WTC11 (cell line): ENCODE data around the gene MOBP. TPM values are rescaled to one million over a fixed set of nuclear protein-coding genes. Genes with fewer than 3 reads are reported as not detected.

Experiments
- ATAC-seq: fragments of 200-7000 bp; cut with Tn5 transposase; 2 replicates; pipeline ENCODE4 v1.10.0; 2021; ENCODE audit warnings: mild to moderate bottlenecking, moderate library complexity
- CTCF ChIA-PET: fragments of 300-600 bp; sonication (Branson Sonifier 250); formaldehyde crosslinking; loops from one replicate; lab custom pipeline; 2021; ENCODE audit warnings: antibody characterized with exemption; lab: Charles Lee
- POLR2A ChIA-PET: fragments of 350-600 bp; sonication (Branson Sonifier 250); formaldehyde crosslinking; loops from one replicate; lab custom pipeline; 2021; ENCODE audit warnings: antibody characterized with exemption; lab: Charles Lee
- DNase-seq: peaks from one replicate; pipeline ENCODE4 v3.0.0; 2021; ENCODE audit warnings: low spot score
- H3K27ac Mint-ChIP-seq: 2 replicates; pipeline ENCODE4 v1.8.0; 2021; ENCODE audit warnings: mixed read lengths
- H3K27me3 Mint-ChIP-seq: 2 replicates; pipeline ENCODE4 v1.8.0; 2021; ENCODE audit warnings: low read depth, mild to moderate bottlenecking, moderate library complexity, mixed read lengths
- H3K36me3 Mint-ChIP-seq: 2 replicates; pipeline ENCODE4 v1.8.0; 2021; ENCODE audit warnings: mixed read lengths
- H3K4me1 Mint-ChIP-seq: 2 replicates; pipeline ENCODE4 v1.8.0; 2022; ENCODE audit warnings: mixed read lengths
- H3K4me3 Mint-ChIP-seq: 2 replicates; pipeline ENCODE4 v1.8.0; 2021; ENCODE audit warnings: mild to moderate bottlenecking, moderate library complexity, mixed read lengths
- H3K9me3 Mint-ChIP-seq: 2 replicates; pipeline ENCODE4 v1.8.0; 2021; ENCODE audit warnings: mixed read lengths
- ATF3 ChIP-seq: sonication (generic); formaldehyde crosslinking; conservative IDR thresholded peaks from 2 replicates; pipeline ENCODE4 v1.8.1; 2022; ENCODE audit warnings: mild to moderate bottlenecking, missing genetic modification reagents
- CDX4 ChIP-seq: fragments of 250-450 bp; sonication (Bioruptor Pico); IDR thresholded peaks from 2 replicates; pipeline ENCODE4 v1.9.0; 2021; ENCODE audit warnings: moderate library complexity, mild to moderate bottlenecking, inconsistent platforms, borderline replicate concordance
- CREB1 ChIP-seq: sonication (generic); formaldehyde crosslinking; IDR thresholded peaks from 2 replicates; pipeline ENCODE4 v1.8.0; 2023; ENCODE audit warnings: mild to moderate bottlenecking, missing genetic modification reagents
- FOXK1 ChIP-seq: sonication (generic); formaldehyde crosslinking; IDR thresholded peaks from 2 replicates; pipeline ENCODE4 v1.8.0; 2022; ENCODE audit warnings: mild to moderate bottlenecking, moderate library complexity, missing genetic modification reagents
- HMGA2 ChIP-seq: fragments of 250-450 bp; sonication (Bioruptor Pico); IDR thresholded peaks from 2 replicates; pipeline ENCODE4 v1.4.0; 2021; ENCODE audit warnings: mild to moderate bottlenecking, moderate library complexity
- JAZF1 ChIP-seq: fragments of 250-450 bp; sonication (Bioruptor Pico); IDR thresholded peaks from 2 replicates; pipeline ENCODE4 v1.9.0; 2021; ENCODE audit warnings: moderate library complexity, mild to moderate bottlenecking, inconsistent platforms
- KAT7 ChIP-seq: sonication (generic); formaldehyde crosslinking; IDR thresholded peaks from 2 replicates; pipeline ENCODE4 v1.8.1; 2023; ENCODE audit warnings: missing genetic modification reagents, mild to moderate bottlenecking, borderline replicate concordance
- MXD4 ChIP-seq: fragments of 250-450 bp; sonication (Bioruptor Pico); IDR thresholded peaks from 2 replicates; pipeline ENCODE4 v1.8.0; 2021; ENCODE audit warnings: mild to moderate bottlenecking, moderate library complexity, borderline replicate concordance
- NR2C2 ChIP-seq: sonication (generic); formaldehyde crosslinking; IDR thresholded peaks from 2 replicates; pipeline ENCODE4 v1.8.0; 2022; ENCODE audit warnings: mild to moderate bottlenecking, missing genetic modification reagents
- RORB ChIP-seq: fragments of 250-450 bp; sonication (Bioruptor Pico); IDR thresholded peaks from 2 replicates; pipeline ENCODE4 v1.9.0; 2021; ENCODE audit warnings: mild to moderate bottlenecking
- SMAD4 ChIP-seq: sonication (generic); formaldehyde crosslinking; IDR thresholded peaks from 2 replicates; pipeline ENCODE4 v1.8.0; 2022; ENCODE audit warnings: mild to moderate bottlenecking, missing genetic modification reagents
- ZNF263 ChIP-seq: sonication (generic); formaldehyde crosslinking; IDR thresholded peaks from 2 replicates; pipeline ENCODE4 v1.8.1; 2022; ENCODE audit warnings: low read depth, mild to moderate bottlenecking, moderate library complexity, missing genetic modification reagents
- ZNF317 ChIP-seq: sonication (generic); formaldehyde crosslinking; IDR thresholded peaks from 2 replicates; pipeline ENCODE4 v1.8.1; 2023; ENCODE audit warnings: low read depth, mild to moderate bottlenecking, moderate library complexity, missing genetic modification reagents, borderline replicate concordance
- ZNF416 ChIP-seq: fragments of 250-450 bp; sonication (Bioruptor Pico); IDR thresholded peaks from 2 replicates; pipeline ENCODE4 v1.9.0; 2021; ENCODE audit warnings: mild to moderate bottlenecking, inconsistent platforms
- total RNA-seq: library from RNA; stranded (reverse); gene quantifications from 3 replicates; pipeline ENCODE4 v1.2.3, GENCODE V29; 2021
- TF ChIP-seq, protein P1 (sequence below): fragments of 200-600 bp; IDR thresholded peaks from 2 replicates; pipeline ENCODE4 v1.8.0; 2022; ENCODE audit warnings: antibody characterized with exemption
- TF ChIP-seq, protein P2 (sequence below): fragments of 250-450 bp; sonication (Bioruptor Pico); IDR thresholded peaks from 2 replicates; pipeline ENCODE4 v1.9.0; 2021; ENCODE audit warnings: mild to moderate bottlenecking, borderline replicate concordance

The MOBP gene
- total RNA-seq, 1 experiment from 2014 or later: 0.13 TPM

DNA sequence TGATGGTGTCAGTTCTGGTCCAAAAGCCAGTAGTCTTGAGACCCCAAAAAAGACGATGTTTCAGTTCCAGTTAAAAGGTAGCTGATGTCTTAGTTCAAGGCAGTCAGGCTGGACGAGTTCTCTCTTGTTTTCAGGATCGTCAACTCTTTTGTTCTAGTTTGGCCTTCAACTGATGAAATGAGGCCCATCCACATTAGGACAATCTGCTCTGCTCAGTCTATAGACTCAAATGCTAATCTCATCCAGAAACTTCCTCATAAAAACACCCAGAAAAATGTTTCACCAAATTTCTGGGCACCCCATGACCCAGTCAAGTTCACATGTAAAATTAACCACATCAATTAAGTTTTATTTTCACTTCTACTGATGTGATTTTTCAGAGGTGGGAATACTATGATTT, 74.0 kb downstream of the MOBP start:
- TF ChIP-seq ZNF416: peak; percentile 76; the same call in 1 of the 2 replicates
- no peak for TF ChIP-seq CDX4 (CRISPR knock-in tag)
- DNase-seq (no peak), ATAC-seq (no peak)
- POLR2A ChIA-PET: no interaction called here
- CTCF ChIA-PET: interaction anchor here (0.7 to 2.6 kb wide), 12 partner anchors 10 to 1119 kb away, joined by 3 to 18 read pairs (median 4); no protein-coding TSS in a partner anchor
- Mint-ChIP-seq H3K27ac (no peak overlapping the region), H3K4me3 (no peak overlapping the region), H3K4me1 (peaks cover 23% of the 10 kb centered on the region), H3K9me3 (peaks cover 14% of the 10 kb centered on the region), H3K36me3 (peaks cover 8% of the 10 kb centered on the region; the same call in 1 of the 2 replicates), H3K27me3 (no peaks in the 10 kb centered on the region; the same call in 1 of the 2 replicates)

DNA sequence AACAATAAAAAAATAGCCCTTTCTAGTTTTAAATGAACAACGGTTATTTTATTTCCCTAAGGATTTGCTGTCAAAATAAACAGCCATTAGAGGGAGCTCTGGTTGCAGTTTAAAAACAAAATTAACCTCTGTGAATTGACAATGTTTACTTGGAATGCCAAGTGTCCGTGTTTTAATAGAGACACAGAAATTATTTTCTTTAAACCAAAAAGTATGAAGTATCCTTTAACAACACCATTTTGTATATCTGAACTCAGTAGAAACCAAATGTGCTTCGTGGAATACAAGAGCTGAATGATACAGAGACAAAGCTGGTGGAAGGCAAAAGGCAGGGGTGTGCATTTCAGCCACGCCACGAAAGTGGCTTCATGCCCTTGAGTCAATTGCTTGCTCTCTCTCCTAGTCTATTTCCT, 74.4 kb downstream of the MOBP start:
- CTCF ChIA-PET: interaction anchor here (0.6 to 2.6 kb wide), 15 partner anchors 9 to 1120 kb away, joined by 3 to 18 read pairs (median 4); no protein-coding TSS in a partner anchor
- Mint-ChIP-seq H3K27ac (no peak overlapping the region), H3K4me3 (no peak overlapping the region), H3K27me3 (no peaks in the 10 kb centered on the region; the same call in 1 of the 2 replicates), H3K9me3 (peaks cover 14% of the 10 kb centered on the region), H3K36me3 (peaks cover 8% of the 10 kb centered on the region; the same call in 1 of the 2 replicates), H3K4me1 (peaks cover 23% of the 10 kb centered on the region)
- DNase-seq (no peak), ATAC-seq (peak; percentile 41)
- POLR2A ChIA-PET: no interaction called here
- TF ChIP-seq, protein P1, sequence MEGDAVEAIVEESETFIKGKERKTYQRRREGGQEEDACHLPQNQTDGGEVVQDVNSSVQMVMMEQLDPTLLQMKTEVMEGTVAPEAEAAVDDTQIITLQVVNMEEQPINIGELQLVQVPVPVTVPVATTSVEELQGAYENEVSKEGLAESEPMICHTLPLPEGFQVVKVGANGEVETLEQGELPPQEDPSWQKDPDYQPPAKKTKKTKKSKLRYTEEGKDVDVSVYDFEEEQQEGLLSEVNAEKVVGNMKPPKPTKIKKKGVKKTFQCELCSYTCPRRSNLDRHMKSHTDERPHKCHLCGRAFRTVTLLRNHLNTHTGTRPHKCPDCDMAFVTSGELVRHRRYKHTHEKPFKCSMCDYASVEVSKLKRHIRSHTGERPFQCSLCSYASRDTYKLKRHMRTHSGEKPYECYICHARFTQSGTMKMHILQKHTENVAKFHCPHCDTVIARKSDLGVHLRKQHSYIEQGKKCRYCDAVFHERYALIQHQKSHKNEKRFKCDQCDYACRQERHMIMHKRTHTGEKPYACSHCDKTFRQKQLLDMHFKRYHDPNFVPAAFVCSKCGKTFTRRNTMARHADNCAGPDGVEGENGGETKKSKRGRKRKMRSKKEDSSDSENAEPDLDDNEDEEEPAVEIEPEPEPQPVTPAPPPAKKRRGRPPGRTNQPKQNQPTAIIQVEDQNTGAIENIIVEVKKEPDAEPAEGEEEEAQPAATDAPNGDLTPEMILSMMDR: peak; percentile 25; the same call in 1 of the 2 replicates
- TF ChIP-seq MXD4 (CRISPR knock-in tag) (no peak), RORB (CRISPR knock-in tag) (no peak), ATF3 (CRISPR knock-in tag) (no peak)

GRCh38 chr3:39542588-39542988, 75.1 kb downstream of the MOBP start:
- peaks cover 14% of the 10 kb centered on the region for H3K9me3 Mint-ChIP-seq
- H3K36me3 Mint-ChIP-seq: peaks cover 8% of the 10 kb centered on the region; the same call in 1 of the 2 replicates
- POLR2A ChIA-PET: no interaction called here
- no peak overlapping the region for H3K27ac Mint-ChIP-seq
- CTCF ChIA-PET: interaction anchor here (1.0 to 2.6 kb wide), 8 partner anchors 8 to 636 kb away, joined by 3 to 18 read pairs (median 6); no protein-coding TSS in a partner anchor
- no peaks in the 10 kb centered on the region; the same call in 1 of the 2 replicates for H3K27me3 Mint-ChIP-seq
- DNase-seq: no peak
- ATAC-seq: no peak
- no peak overlapping the region for H3K4me3 Mint-ChIP-seq
- peaks cover 23% of the 10 kb centered on the region for H3K4me1 Mint-ChIP-seq
- TF ChIP-seq ZNF317 (CRISPR knock-in tag): no peak
- TF ChIP-seq, all 79 proteins: peak for 0

DNA sequence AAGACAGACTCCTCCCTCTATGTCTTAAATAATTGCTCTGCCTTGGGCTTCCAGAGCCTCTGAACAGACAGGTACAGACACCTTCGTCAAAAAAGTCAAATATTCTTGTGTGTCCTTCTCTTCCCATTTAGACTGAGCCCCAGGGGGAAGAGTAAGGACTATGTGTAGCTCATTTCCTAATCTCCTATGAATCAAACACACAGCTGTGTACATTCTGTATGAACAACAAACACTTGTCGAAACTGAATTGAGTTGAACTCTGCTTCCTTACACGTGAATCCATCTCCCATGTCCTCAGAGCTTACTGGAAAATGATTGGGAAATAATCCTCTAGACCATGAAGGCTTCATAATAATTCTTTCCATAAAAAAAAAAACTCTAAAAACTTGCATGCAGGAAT, 80.8 kb downstream of the MOBP start:
- H3K9me3 Mint-ChIP-seq: peaks cover 31% of the 10 kb centered on the region
- peaks cover 26% of the 10 kb centered on the region for H3K36me3 Mint-ChIP-seq
- ChIA-PET CTCF (no interaction called here), POLR2A (no interaction called here)
- peaks cover 7% of the 10 kb centered on the region; the same call in 1 of the 2 replicates for H3K27me3 Mint-ChIP-seq
- TF ChIP-seq HMGA2 (no peak), MXD4 (CRISPR knock-in tag) (no peak), ZNF263 (no peak), SMAD4 (CRISPR knock-in tag) (no peak), KAT7 (CRISPR knock-in tag) (no peak), NR2C2 (CRISPR knock-in tag) (no peak), CREB1 (CRISPR knock-in tag) (no peak), JAZF1 (CRISPR knock-in tag) (no peak), FOXK1 (CRISPR knock-in tag) (no peak)
- TF ChIP-seq, protein P2, sequence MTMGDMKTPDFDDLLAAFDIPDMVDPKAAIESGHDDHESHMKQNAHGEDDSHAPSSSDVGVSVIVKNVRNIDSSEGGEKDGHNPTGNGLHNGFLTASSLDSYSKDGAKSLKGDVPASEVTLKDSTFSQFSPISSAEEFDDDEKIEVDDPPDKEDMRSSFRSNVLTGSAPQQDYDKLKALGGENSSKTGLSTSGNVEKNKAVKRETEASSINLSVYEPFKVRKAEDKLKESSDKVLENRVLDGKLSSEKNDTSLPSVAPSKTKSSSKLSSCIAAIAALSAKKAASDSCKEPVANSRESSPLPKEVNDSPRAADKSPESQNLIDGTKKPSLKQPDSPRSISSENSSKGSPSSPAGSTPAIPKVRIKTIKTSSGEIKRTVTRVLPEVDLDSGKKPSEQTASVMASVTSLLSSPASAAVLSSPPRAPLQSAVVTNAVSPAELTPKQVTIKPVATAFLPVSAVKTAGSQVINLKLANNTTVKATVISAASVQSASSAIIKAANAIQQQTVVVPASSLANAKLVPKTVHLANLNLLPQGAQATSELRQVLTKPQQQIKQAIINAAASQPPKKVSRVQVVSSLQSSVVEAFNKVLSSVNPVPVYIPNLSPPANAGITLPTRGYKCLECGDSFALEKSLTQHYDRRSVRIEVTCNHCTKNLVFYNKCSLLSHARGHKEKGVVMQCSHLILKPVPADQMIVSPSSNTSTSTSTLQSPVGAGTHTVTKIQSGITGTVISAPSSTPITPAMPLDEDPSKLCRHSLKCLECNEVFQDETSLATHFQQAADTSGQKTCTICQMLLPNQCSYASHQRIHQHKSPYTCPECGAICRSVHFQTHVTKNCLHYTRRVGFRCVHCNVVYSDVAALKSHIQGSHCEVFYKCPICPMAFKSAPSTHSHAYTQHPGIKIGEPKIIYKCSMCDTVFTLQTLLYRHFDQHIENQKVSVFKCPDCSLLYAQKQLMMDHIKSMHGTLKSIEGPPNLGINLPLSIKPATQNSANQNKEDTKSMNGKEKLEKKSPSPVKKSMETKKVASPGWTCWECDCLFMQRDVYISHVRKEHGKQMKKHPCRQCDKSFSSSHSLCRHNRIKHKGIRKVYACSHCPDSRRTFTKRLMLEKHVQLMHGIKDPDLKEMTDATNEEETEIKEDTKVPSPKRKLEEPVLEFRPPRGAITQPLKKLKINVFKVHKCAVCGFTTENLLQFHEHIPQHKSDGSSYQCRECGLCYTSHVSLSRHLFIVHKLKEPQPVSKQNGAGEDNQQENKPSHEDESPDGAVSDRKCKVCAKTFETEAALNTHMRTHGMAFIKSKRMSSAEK (CRISPR knock-in tag): no peak
- H3K4me1 Mint-ChIP-seq: peaks cover 14% of the 10 kb centered on the region
- H3K4me3 Mint-ChIP-seq: no peak overlapping the region
- DNase-seq (no peak), ATAC-seq (no peak)
- H3K27ac Mint-ChIP-seq: no peak overlapping the region
